RWPE1 (cell line): ENCODE data around the gene TMEM101.

Experiments
- CTCF ChIA-PET: fragments of 350-600 bp; sonication (Branson Sonifier 250); formaldehyde crosslinking; extraction: SDS; loops from one replicate; lab custom pipeline; 2021; lab: Yijun Ruan, JAX
- POLR2A ChIA-PET: fragments of 400-600 bp; formaldehyde crosslinking; extraction: SDS; loops from one replicate; lab custom pipeline; 2020; ENCODE audit warnings: antibody characterized with exemption; ENCODE audit not compliant: low non-redundant PET; lab: Yijun Ruan, JAX
- DNase-seq: peaks from one replicate; pipeline ENCODE4 v3.0.0; 2012; ENCODE audit warnings: low spot score
- H3K27ac ChIP-seq: fragments of 450-650 bp; 2 replicates; pipeline ENCODE4 v1.5.1; 2017
- CTCF ChIP-seq: fragments of 450-650 bp; conservative IDR thresholded peaks from 2 replicates; pipeline ENCODE4 v1.5.1; 2017; ENCODE audit warnings: low read depth, mild to moderate bottlenecking

The TMEM101 gene

GRCh38 chr17:43986225-43986981 lies 28.4 kb downstream of the TMEM101 start:
- no peak for TF ChIP-seq CTCF
- ChIA-PET POLR2A (no interaction called here), CTCF (no interaction called here)
- DNase-seq: no peak
- no peak overlapping the region for H3K27ac ChIP-seq

DNA sequence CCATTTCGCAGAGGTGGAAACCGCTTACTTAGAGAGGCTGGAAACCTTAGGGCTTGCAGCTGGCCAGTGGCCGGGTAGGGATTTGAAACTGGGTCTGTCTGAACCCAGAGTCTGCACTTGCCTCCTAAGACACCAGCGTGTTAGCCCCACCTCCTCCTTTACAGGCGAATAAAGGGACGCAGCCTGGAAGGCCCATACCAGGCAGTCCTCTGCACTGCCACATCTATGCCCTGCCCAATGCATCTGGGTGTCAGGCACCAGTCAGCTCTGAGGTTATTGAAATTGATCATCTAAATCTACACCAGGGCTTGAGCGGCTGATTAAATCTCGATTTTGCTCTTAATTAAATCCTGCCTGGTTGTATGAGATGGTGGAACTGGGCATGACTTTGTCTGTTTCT lies 30.2 kb downstream of the TMEM101 start:
- H3K27ac ChIP-seq: no peak overlapping the region
- POLR2A ChIA-PET: no interaction called here
- CTCF ChIA-PET: interaction anchor here (0.6 kb wide), 1 partner anchor 46 kb away, joined by 4 read pairs; no protein-coding TSS in a partner anchor
- no peak for TF ChIP-seq CTCF
- no peak for DNase-seq

- no peak overlapping the region for H3K27ac ChIP-seq
- DNase-seq: no peak
- TF ChIP-seq CTCF: no peak
- POLR2A ChIA-PET: no interaction called here
- CTCF ChIA-PET: interaction anchor here (1.1 to 1.8 kb wide), 3 partner anchors 12 to 106 kb away, joined by 3 to 5 read pairs (median 4); no protein-coding TSS in a partner anchor
These were observed 31.0 kb downstream of the TMEM101 start for GRCh38 chr17:43983515-43984411.

GRCh38 chr17:43983196-43983514 lies 31.6 kb downstream of the TMEM101 start:
- ChIA-PET POLR2A (no interaction called here), CTCF (interaction anchor here (1.1 to 1.8 kb wide), 3 partner anchors 12 to 105 kb away, joined by 3 to 5 read pairs (median 4); no protein-coding TSS in a partner anchor)
- TF ChIP-seq CTCF: no peak
- H3K27ac ChIP-seq: no peak overlapping the region
- no peak for DNase-seq

DNA sequence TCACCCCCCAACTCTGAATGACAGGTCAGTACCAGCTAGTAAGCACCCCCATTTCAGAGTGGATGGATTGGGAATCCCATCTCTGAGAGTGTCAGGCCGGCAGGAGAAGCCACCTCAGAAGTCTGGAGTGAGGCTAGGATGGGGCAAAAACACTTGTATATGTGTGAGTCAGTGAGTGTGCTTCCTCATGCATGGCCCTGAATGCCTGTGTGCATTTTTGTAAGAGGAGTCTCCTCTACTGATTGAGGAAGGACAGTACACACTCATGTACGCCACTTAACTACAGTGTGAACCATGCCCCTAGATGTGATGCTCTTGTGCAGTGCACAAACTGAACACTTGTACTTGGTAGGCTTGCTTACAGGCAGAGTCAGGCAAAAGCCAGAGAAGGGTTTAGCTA lies 32.6 kb downstream of the TMEM101 start:
- no peak for TF ChIP-seq CTCF
- ChIA-PET CTCF (interaction anchor here (0.7 to 1.8 kb wide), 2 partner anchors 38 to 52 kb away, joined by 3 to 4 read pairs; no protein-coding TSS in a partner anchor), POLR2A (no interaction called here)
- H3K27ac ChIP-seq: no peak overlapping the region
- DNase-seq: no peak

DNA sequence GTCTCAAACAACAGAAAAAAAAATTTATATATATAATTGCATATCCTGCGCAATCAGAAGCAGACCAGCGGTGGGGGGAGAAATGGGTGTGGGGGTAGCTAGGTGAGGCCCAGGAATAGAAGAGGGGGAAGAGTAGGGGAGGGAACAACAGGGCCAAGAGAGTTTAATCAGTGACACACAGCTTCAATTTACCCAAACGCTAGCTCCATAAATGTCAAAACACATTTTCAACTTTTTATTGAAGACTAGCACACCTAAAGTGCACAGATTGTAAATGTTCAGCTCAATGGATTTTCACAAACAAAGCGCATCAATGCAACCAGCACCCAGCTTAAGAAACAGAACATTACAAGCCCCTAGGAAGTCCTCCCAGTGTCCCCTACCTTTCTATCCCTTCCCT lies 35.1 kb downstream of the TMEM101 start:
- H3K27ac ChIP-seq: no peak overlapping the region
- no peak for TF ChIP-seq CTCF
- POLR2A ChIA-PET: no interaction called here
- CTCF ChIA-PET: interaction anchor here (0.6 to 1.1 kb wide), 5 partner anchors 16 to 157 kb away, joined by 3 to 9 read pairs (median 3); no protein-coding TSS in a partner anchor
- no peak for DNase-seq
